ENCODE data around the gene MSI2. TPM values are rescaled to one million over a fixed set of nuclear protein-coding genes. Genes with fewer than 3 reads are reported as not detected.

MSI2 gene
- total RNA-seq, 4 donors from 2014 or later, result 19.7 to 35.8 (median 22.4) TPM

DNA sequence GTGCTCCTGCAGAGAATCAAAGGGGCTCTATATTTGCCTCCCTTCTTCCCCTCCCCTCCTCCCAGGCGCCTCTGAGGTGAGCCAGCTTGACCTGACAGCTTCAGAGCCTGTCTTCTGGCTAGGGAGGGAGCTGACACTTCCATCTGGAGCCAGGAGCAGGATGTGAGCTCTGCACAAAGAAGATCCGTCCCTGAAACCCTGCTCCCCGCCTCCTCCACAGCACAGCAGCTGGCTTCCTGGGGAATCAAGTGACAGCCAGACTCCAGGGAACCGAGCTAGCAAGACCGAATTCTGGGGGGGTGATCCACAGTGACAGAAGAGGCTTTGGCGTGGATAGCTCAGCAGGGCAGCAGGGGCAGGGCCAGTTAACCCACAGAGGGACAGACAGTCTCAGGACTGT lies 451.6 kb downstream of the MSI2 start:
- H3K4me3 ChIP-seq, result no peak overlapping the region
- peaks cover 12% of the 10 kb centered on the region for H3K27me3 ChIP-seq
- 27% methylated on average over 5 of the region's 6 CpGs for WGBS
- no peaks in the 10 kb centered on the region for H3K9me3 ChIP-seq
- H3K4me1 ChIP-seq, result peaks cover 5% of the 10 kb centered on the region
- H3K36me3 ChIP-seq, result no peaks in the 10 kb centered on the region
- DNase-seq (ENCODE audit: low spot score in 2 of 2), result no peak
- no peak overlapping the region for H3K27ac ChIP-seq
- TF ChIP-seq POLR2AphosphoS5 (IDR thresholded peaks at IDR 0.05) (no peak), POLR2A (IDR thresholded peaks at IDR 0.05) (no peak)

DNA sequence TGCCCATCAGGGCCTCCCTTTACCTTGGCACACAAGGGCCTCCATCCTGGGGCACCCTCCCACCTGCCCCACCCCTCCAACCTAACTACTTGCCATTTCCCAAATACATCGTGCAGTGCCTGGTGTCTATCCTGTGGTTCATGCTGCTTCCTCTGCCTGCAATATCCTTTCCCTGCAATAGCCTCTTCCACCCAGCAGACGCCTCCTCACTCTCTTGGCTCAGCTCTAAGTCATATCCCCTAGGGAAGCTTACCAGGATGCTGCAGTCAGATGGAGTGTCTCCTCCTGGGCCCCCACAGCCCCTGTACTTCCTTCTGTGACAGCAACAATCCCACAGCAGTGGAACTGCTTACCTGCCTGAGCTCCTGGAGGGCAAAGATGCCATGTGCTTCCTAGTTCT lies 452.1 kb downstream of the MSI2 start:
- H3K9me3 ChIP-seq, result no peaks in the 10 kb centered on the region
- 36% methylated on average over 2 of the region's 2 CpGs for WGBS
- peaks cover 12% of the 10 kb centered on the region for H3K27me3 ChIP-seq
- peaks cover 5% of the 10 kb centered on the region for H3K4me1 ChIP-seq
- H3K27ac ChIP-seq, result no peak overlapping the region
- TF ChIP-seq POLR2AphosphoS5 (IDR thresholded peaks at IDR 0.05) (no peak), POLR2A (IDR thresholded peaks at IDR 0.05) (no peak), EP300 (IDR thresholded peaks at IDR 0.05) (no peak)
- TF ChIP-seq, protein P1, sequence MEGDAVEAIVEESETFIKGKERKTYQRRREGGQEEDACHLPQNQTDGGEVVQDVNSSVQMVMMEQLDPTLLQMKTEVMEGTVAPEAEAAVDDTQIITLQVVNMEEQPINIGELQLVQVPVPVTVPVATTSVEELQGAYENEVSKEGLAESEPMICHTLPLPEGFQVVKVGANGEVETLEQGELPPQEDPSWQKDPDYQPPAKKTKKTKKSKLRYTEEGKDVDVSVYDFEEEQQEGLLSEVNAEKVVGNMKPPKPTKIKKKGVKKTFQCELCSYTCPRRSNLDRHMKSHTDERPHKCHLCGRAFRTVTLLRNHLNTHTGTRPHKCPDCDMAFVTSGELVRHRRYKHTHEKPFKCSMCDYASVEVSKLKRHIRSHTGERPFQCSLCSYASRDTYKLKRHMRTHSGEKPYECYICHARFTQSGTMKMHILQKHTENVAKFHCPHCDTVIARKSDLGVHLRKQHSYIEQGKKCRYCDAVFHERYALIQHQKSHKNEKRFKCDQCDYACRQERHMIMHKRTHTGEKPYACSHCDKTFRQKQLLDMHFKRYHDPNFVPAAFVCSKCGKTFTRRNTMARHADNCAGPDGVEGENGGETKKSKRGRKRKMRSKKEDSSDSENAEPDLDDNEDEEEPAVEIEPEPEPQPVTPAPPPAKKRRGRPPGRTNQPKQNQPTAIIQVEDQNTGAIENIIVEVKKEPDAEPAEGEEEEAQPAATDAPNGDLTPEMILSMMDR (IDR thresholded peaks at IDR 0.05), result no peak
- no peak for DNase-seq (ENCODE audit: low spot score in 2 of 2)
- H3K4me3 ChIP-seq, result no peak overlapping the region
- no peaks in the 10 kb centered on the region for H3K36me3 ChIP-seq

DNA sequence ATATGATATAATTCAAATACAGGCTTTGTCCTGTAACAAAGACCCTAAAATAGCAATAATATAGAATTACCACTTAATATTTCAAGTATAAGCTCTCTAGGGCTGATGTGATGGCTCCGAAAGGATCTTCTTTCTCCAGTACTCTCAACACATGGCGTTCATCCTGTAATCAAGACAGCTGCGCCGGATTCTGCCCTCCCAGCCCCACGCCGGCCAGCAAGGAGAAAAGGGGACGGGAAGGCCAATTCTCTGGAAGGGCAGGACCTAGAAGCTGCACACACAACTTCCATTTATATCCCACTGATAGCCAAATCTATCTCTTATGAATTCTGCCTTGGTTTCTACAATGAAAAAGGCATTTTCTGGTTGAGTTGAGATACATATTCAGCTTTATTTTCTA lies 456.8 kb downstream of the MSI2 start:
- DNase-seq (ENCODE audit: low spot score in 2 of 2), result no peak
- no peaks in the 10 kb centered on the region for H3K36me3 ChIP-seq
- H3K27me3 ChIP-seq, result peaks cover 35% of the 10 kb centered on the region
- 89% methylated on average over 7 of the region's 7 CpGs for WGBS
- no peaks in the 10 kb centered on the region for H3K9me3 ChIP-seq
- no peaks in the 10 kb centered on the region for H3K4me1 ChIP-seq
- TF ChIP-seq, protein P1 (IDR thresholded peaks at IDR 0.05), result no peak
- TF ChIP-seq EP300 (IDR thresholded peaks at IDR 0.05) (no peak), POLR2AphosphoS5 (IDR thresholded peaks at IDR 0.05) (no peak), POLR2A (IDR thresholded peaks at IDR 0.05) (no peak)
- H3K4me3 ChIP-seq, result no peak overlapping the region
- no peak overlapping the region for H3K27ac ChIP-seq

DNA sequence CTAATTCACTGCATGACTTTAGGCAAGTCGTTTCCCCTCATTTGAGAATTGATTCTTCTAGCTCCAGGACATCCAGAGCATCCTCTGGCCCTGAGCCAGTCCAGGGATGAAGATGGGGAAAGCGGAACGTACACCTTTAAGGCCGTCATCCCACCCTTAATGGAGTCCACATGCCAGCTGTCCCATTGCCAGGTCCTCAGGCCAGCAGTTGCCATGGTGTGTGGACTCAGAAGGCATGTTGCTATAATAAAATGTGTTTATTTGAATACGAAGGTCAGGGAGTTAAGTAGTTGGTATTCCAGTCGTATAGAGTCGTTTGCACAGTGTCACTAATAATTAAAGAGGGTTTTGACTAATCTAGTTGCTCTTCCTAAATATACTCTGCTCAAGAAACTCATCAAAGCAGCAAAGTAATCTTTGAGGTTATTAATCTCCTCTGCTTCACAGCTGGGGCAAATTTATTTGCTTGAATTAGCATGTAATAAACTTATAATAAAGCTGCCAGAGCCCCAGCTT lies 458.4 kb downstream of the MSI2 start:
- Histone ChIP-seq H3K4me1 (no peaks in the 10 kb centered on the region), H3K36me3 (no peaks in the 10 kb centered on the region), H3K27me3 (peaks cover 35% of the 10 kb centered on the region), H3K4me3 (no peak overlapping the region), H3K27ac (no peak overlapping the region), H3K9me3 (no peaks in the 10 kb centered on the region)
- TF ChIP-seq POLR2AphosphoS5 (IDR thresholded peaks at IDR 0.05), result no peak
- TF ChIP-seq, protein P1 (IDR thresholded peaks at IDR 0.05), result no peak
- DNase-seq (ENCODE audit: low spot score in 2 of 2), result no peak
- WGBS, result 36% methylated on average over 5 of the region's 7 CpGs

DNA sequence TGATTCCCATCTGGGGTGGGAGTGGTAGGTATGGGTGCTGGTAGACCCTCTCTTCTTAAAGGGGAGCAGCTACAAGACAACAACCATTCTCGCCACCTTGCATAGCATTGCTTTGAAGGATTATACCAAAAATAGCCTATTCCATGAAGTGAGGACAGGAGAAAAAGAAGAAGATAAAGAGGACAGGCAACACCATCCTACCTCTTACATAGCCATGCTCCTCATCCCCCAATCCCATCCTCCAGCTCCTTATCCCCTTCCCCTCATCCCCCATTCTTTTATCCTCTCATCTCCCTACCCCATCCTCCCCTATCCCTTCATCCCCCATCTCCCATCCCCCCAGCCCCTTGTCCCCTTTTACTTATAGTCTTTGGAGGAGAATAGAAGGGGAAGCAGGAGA lies 459.7 kb downstream of the MSI2 start:
- Histone ChIP-seq H3K27ac (no peak overlapping the region), H3K9me3 (no peaks in the 10 kb centered on the region), H3K4me3 (no peak overlapping the region), H3K4me1 (no peaks in the 10 kb centered on the region), H3K27me3 (peaks cover 35% of the 10 kb centered on the region), H3K36me3 (no peaks in the 10 kb centered on the region)
- no peak for DNase-seq (ENCODE audit: low spot score in 2 of 2)
- WGBS, result 93% methylated on average over 1 of the region's 1 CpG
- TF ChIP-seq, protein P1 (IDR thresholded peaks at IDR 0.05), result no peak
- TF ChIP-seq EP300 (IDR thresholded peaks at IDR 0.05) (no peak), POLR2AphosphoS5 (IDR thresholded peaks at IDR 0.05) (no peak), POLR2A (IDR thresholded peaks at IDR 0.05) (no peak)

DNA sequence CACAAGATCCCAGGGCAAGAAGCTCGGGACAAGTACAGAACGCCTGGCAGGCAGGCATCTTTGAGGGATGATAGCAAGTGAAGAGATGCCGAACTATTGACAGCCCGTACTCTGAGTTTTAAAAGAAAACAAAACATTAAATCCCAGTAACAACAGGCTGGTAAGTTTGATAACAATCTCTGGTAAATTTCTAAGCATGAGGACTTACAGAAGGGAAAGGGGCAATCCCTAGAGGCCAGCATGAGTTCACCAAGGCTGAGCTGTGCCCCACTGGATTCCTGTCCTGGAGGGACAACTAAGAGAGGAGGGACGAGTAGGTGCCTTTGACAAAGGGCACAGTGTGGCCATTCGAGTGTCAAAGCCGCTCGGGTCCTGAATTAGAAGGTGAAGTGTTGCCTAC lies 462.6 kb downstream of the MSI2 start:
- 81% methylated on average over 8 of the region's 8 CpGs for WGBS
- DNase-seq (ENCODE audit: low spot score in 2 of 2), result peak in 1 of 2 donors; percentile 30
- no peak overlapping the region for H3K27ac ChIP-seq
- no peak overlapping the region for H3K4me3 ChIP-seq
- H3K27me3 ChIP-seq, result peaks cover 23% of the 10 kb centered on the region
- H3K4me1 ChIP-seq, result no peaks in the 10 kb centered on the region
- H3K36me3 ChIP-seq, result no peaks in the 10 kb centered on the region
- no peaks in the 10 kb centered on the region for H3K9me3 ChIP-seq
- TF ChIP-seq, protein P1 (IDR thresholded peaks at IDR 0.05), result no peak
- TF ChIP-seq EP300 (IDR thresholded peaks at IDR 0.05), result no peak
- no peak for TF ChIP-seq POLR2AphosphoS5 (IDR thresholded peaks at IDR 0.05)
- TF ChIP-seq POLR2A (IDR thresholded peaks at IDR 0.05), result no peak

Data from suprapubic skin (tissue), 4 donors.